Esophagus squamous epithelium (tissue), 5 donors: ENCODE data around the gene BRMS1. TPM values are rescaled to one million over a fixed set of nuclear protein-coding genes. Genes with fewer than 3 reads are reported as not detected.

ENCODE experiments used
- DNase-seq: peaks from one replicate; lab custom pipeline; 2025; lab: John Stamatoyannopoulos, UW
- H3K27ac ChIP-seq, 4 donors: fragments of 200-600 bp; sonication (generic); one replicate each; pipeline ENCODE4 v1.5.1; 2016 to 2019; ENCODE audit warnings: mild to moderate bottlenecking in 1 of 4
- H3K27me3 ChIP-seq, 4 donors: fragments of 200-600 bp; sonication (generic); 1 replicate in 3 of 4; 2 replicates in 1 of 4; pipeline versions ENCODE4 v1.5.1 to v1.6.0; 2017 to 2021; ENCODE audit warnings: antibody characterized with exemption in 1 of 4
- H3K36me3 ChIP-seq, 3 donors: fragments of 200-600 bp; sonication (generic); one replicate each; pipeline ENCODE4 v1.5.1; 2016 to 2019
- H3K4me1 ChIP-seq, 3 donors: fragments of 200-600 bp; sonication (generic); one replicate each; pipeline ENCODE4 v1.5.1; 2017 to 2019
- H3K4me3 ChIP-seq, 4 donors: fragments of 200-600 bp; sonication (generic); 1 replicate in 3 of 4; 2 replicates in 1 of 4; pipeline ENCODE4 v1.5.1; 2016 to 2019; ENCODE audit warnings: mild to moderate bottlenecking in 2 of 4, moderate library complexity in 1 of 4
- H3K9me3 ChIP-seq, 3 donors: fragments of 200-600 bp; sonication (generic); one replicate each; pipeline ENCODE4 v1.5.1; 2016 to 2019
- POLR2A ChIP-seq, 4 donors: fragments of 450-650 bp; IDR thresholded peaks; one replicate each; pipeline ENCODE4 v1.6.1; 2017; ENCODE audit warnings: antibody characterized with exemption in 4 of 4, mild to moderate bottlenecking in 4 of 4, moderate library complexity in 3 of 4
- WGBS, 2 donors: methylation state at CpG; one replicate each; pipeline ENCODE4 v1.1.5; 2018; 5-methylcytosine and 5-hydroxymethylcytosine counted together
- intact Hi-C: fragments of 100-400 bp; cut with DNase I; formaldehyde crosslinking; loops from one replicate; pipeline ENCODE4 v1.15.0; 2022
- total RNA-seq, 4 donors: library from RNA; depleted of rRNA; stranded (reverse); fragments of >200 nt; gene quantifications; one replicate each; pipeline ENCODE4 v1.1.0, GENCODE V29; 2016
- TF ChIP-seq, protein P1 (sequence below), 6 experiments: fragments of 450-650 bp in 4 of 6; fragments of 200-600 bp in 2 of 6; sonication (generic) in 2 of 6; IDR thresholded peaks; one replicate each; pipeline ENCODE4 v1.5.1; 2016 to 2019; ENCODE audit warnings: antibody characterized with exemption in 6 of 6, mild to moderate bottlenecking in 4 of 6, moderate library complexity in 4 of 6
- donor health status: DM: yes; HTN: yes; CAD: no.

BRMS1 gene
- total RNA-seq, 4 donors from 2014 or later: 43.8 to 65.5 (median 56.8) TPM

- Histone ChIP-seq H3K27ac (no peak overlapping the region), H3K4me3 (no peak overlapping the region)
These were observed 12.3 kb downstream of the BRMS1 start for GRCh38 chr11:66332371-66333219.

DNA sequence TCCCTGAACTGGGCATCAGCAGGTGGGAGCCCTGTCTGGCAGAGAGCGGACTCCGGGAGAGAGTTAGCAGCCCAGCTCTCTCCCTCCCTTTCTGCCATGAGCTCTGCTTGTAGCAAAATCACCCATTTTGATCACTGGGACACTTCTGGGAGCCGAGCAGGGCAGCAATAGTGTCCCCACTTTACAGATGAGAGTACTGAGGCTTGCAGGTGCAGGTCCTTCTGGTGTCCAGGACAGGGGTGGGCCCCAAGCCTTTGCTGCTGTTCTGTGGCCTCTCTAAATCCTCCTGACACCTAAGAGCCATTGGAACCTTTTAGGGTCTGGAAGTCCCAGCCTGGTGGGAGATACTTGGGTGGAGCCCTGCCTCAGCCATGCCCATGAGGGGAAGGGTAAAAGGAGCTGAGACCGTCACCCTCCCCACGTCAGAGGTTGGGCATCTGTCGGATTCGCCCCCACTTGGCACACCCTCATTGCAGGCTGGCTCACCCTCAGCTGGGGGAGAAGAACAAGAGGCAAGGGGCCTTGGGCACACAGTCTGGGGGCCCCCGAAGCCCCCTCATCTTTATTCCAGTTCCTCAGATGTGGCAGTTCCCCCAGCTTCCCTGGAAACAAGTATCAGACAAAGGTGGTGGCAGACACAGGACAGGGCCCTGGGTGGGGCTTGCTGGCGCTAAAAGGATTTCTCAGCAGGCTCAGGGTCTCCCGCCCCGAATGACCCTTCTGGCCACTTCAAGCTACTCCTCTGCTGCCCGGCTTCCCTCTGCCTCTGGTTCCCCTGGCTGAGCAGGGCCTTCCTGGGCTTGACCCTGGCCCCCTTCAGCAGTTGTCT is 13.1 kb downstream of the BRMS1 start:
- no peak overlapping the region for H3K4me3 ChIP-seq
- no peak overlapping the region for H3K27ac ChIP-seq
- TF ChIP-seq, protein P1, sequence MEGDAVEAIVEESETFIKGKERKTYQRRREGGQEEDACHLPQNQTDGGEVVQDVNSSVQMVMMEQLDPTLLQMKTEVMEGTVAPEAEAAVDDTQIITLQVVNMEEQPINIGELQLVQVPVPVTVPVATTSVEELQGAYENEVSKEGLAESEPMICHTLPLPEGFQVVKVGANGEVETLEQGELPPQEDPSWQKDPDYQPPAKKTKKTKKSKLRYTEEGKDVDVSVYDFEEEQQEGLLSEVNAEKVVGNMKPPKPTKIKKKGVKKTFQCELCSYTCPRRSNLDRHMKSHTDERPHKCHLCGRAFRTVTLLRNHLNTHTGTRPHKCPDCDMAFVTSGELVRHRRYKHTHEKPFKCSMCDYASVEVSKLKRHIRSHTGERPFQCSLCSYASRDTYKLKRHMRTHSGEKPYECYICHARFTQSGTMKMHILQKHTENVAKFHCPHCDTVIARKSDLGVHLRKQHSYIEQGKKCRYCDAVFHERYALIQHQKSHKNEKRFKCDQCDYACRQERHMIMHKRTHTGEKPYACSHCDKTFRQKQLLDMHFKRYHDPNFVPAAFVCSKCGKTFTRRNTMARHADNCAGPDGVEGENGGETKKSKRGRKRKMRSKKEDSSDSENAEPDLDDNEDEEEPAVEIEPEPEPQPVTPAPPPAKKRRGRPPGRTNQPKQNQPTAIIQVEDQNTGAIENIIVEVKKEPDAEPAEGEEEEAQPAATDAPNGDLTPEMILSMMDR (IDR thresholded peaks at IDR 0.05): no peak
- TF ChIP-seq POLR2A (IDR thresholded peaks at IDR 0.05): no peak
- intact Hi-C loops: no loop called here
- H3K4me1 ChIP-seq: peaks cover 40 to 60% (median 45%) of the 10 kb centered on the region in 3 donors
- no peaks in the 10 kb centered on the region for H3K27me3 ChIP-seq
- no peak for DNase-seq
- H3K9me3 ChIP-seq: no peaks in the 10 kb centered on the region
- H3K36me3 ChIP-seq: peaks cover 11 to 34% (median 20%) of the 10 kb centered on the region in 3 donors
- WGBS, 2 donors: 80 to 94% methylated on average over 3 to 10 of the region's 12 CpGs

More at GRCh38 chr11:66332371-66333219, 12.3 kb downstream of the BRMS1 start:
- Histone ChIP-seq H3K4me1 (peaks cover 44 to 60% (median 48%) of the 10 kb centered on the region in 3 donors), H3K9me3 (no peaks in the 10 kb centered on the region), H3K36me3 (peaks cover 11 to 38% (median 20%) of the 10 kb centered on the region in 3 donors), H3K27me3 (no peaks in the 10 kb centered on the region)
- 76% methylated on average over 9 to 10 of the region's 18 CpGs for WGBS, 2 donors
- TF ChIP-seq POLR2A (IDR thresholded peaks at IDR 0.05): no peak
- TF ChIP-seq, protein P1 (IDR thresholded peaks at IDR 0.05): no peak
- no peak for DNase-seq
- intact Hi-C loops: no loop called here

- peaks cover 11 to 34% (median 20%) of the 10 kb centered on the region in 3 donors for H3K36me3 ChIP-seq
- peaks cover 38 to 60% (median 48%) of the 10 kb centered on the region in 3 donors for H3K4me1 ChIP-seq
- H3K27ac ChIP-seq: no peak overlapping the region
- 61 to 63% methylated on average over 7 to 8 of the region's 10 CpGs for WGBS, 2 donors
- TF ChIP-seq POLR2A (IDR thresholded peaks at IDR 0.05): no peak
- TF ChIP-seq, protein P1 (IDR thresholded peaks at IDR 0.05): no peak
- no peak for DNase-seq
- no peaks in the 10 kb centered on the region for H3K27me3 ChIP-seq
- H3K4me3 ChIP-seq: no peak overlapping the region
- intact Hi-C loops: no loop called here
- H3K9me3 ChIP-seq: no peaks in the 10 kb centered on the region
These were observed 14.0 kb downstream of the BRMS1 start for GRCh38 chr11:66330931-66331330.

GRCh38 chr11:66329165-66329673 is 15.7 kb downstream of the BRMS1 start:
- TF ChIP-seq, protein P1 (IDR thresholded peaks at IDR 0.05): no peak
- TF ChIP-seq POLR2A (IDR thresholded peaks at IDR 0.05): no peak
- DNase-seq: no peak
- intact Hi-C loops: no loop called here
- Histone ChIP-seq H3K9me3 (no peaks in the 10 kb centered on the region), H3K27me3 (no peaks in the 10 kb centered on the region), H3K27ac (no peak overlapping the region), H3K4me3 (no peak overlapping the region), H3K36me3 (peaks cover 11 to 34% (median 20%) of the 10 kb centered on the region in 3 donors), H3K4me1 (peaks cover 24 to 60% (median 33%) of the 10 kb centered on the region in 3 donors)
- 75% methylated on average over 1 to 2 of the region's 3 CpGs for WGBS, 2 donors
